ENCODE measurements around the gene HMCES. TPM values are rescaled to one million over a fixed set of nuclear protein-coding genes. Genes with fewer than 3 reads are reported as not detected.
A peak's percentile ranks its signal among the peaks of the same experiment; 100 is the strongest.

Gene HMCES, protein sequence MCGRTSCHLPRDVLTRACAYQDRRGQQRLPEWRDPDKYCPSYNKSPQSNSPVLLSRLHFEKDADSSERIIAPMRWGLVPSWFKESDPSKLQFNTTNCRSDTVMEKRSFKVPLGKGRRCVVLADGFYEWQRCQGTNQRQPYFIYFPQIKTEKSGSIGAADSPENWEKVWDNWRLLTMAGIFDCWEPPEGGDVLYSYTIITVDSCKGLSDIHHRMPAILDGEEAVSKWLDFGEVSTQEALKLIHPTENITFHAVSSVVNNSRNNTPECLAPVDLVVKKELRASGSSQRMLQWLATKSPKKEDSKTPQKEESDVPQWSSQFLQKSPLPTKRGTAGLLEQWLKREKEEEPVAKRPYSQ
- polyA plus RNA-seq (ENCODE audit: insufficient read length in 3 of 3): 10 to 100 TPM; 55.2 to 61.5 (median 56.9) TPM

- DNase-seq (ENCODE audit: low read depth in 3 of 3, low spot score in 2 of 3): peak; percentile 58 to 82 (median 80)
Observed at GRCh38 chr3:129278439-129278965, at the start of gene HMCES. Gene HMCES, plus strand, starts transcription at chr3:129278870. Its CDS starts 863 bp downstream, at chr3:129279733.

DNA sequence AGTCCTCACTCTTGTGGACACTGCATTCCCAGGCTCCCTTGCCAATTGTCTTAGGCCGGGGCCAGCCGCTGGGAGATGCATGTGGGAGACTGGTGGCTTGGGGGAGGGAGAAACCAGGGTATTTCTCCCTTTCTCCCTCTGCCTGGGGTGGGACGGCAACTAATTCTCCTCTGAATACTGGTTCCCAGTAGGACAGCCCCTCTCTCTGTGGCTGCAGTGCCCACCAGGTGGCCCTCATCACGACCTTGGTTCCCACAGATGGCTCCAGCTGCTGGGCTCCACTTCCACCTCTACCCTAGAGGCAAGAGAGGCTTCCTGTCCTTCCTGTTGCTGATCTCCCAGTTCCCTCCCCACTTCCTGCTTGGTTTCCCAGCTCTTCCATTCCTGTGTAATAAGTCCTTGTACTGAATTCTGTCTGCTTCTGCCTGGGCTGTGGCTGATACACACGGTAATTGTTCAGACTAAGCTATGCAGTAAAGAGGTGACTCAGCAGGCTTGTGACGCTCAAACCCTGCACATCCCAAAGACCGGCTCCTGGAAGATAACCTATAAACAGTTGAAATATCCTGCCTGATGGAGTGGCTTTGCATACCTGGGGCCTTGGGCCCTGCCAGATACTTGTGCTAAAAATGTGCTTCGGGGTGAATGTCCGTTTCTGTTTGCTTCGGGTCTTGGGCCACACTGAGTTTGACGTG, 49.6 kb upstream of the HMCES start:
- DNase-seq (ENCODE audit: low read depth in 3 of 3, low spot score in 2 of 3): no peak

DNA sequence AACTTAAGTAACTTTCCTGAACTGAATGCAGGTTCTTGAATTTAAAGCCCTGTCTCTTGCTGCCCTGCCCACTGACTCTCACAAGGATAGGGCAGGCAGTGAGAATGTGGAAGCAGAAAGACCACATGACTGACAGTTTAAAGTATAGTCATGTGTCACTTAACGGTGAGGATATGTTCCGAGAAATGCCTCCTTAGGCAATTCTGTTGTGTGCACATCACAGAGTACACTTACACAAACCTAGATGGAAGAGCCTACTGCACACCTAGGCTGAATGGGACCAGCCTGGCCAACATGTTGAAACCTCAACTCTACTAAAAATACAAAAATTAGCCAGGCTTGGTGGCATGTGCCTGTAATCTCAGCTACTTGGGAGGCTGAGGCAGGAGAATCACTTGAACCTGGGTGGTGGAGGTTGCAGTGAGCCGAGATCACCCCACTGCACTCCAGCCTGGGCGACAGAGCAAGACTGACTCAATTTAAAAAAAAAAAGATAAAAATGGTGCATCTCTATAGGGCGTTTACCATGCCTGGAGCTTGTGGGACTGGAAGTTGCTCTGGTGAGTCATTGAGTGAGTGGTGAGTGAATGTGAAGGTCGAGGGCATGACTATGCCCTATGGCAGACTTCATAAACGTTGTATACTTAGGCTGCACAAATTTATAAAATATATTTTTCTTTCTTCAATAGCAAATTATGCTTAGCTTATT, 48.2 kb upstream of the HMCES start:
- no peak for DNase-seq (ENCODE audit: low read depth in 3 of 3, low spot score in 2 of 3)

GRCh38 chr3:129231331-129232119, 47.1 kb upstream of the HMCES start:
- DNase-seq (ENCODE audit: low read depth in 3 of 3, low spot score in 2 of 3): no peak

DNA sequence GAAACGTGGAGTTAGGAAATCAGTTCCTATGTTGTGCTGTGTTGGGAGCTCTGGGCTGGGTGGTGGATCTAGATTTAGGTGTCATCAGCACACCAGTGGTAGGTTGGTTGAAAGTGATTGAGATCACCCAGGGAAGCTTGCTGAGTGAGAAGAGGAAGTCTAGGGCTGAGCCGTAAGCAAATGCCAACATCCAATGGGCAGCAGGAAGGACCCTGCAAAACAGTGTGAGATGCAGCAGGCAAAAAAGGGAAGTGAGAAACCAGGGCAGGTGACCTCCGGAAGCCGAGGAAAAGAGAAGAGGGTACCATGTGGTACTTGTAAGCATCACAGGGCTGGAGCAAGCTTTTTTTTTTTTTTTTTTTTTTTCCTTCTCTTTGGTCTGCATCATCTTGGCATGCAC, 45.1 kb upstream of the HMCES start:
- no peak for DNase-seq (ENCODE audit: low read depth in 3 of 3, low spot score in 2 of 3)

- DNase-seq (ENCODE audit: low read depth in 3 of 3, low spot score in 2 of 3): no peak
Observed at GRCh38 chr3:129234441-129234840, 44.2 kb upstream of the HMCES start.

DNA sequence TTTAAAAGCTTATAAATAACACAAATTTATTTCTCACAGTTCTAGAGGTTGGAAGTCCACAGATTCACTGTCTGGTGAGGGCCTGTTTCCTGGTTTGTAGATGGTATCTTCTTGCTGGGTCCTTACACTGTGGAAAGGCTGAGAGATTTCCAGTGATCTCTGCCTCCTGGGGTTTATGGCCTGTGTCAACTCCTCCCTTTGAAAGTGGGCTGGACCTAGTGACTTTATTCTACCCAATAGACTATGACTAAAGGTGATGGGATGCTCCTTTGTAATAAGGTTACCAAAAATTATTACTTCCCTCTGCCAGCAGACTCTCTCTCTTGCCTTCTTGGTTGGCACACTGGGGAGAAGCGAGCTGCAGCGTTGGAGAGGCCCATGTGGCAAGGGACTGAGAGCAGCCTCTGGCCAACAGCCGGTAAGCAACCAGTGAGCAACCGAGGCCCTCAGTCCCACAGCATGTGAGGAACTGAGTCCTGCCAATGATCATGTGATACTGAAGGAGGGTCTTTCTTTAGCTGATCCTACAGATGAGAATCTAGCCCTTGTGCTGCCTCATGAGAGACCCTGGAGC, 43.2 kb upstream of the HMCES start:
- DNase-seq (ENCODE audit: low read depth in 3 of 3, low spot score in 2 of 3): no peak

- DNase-seq (ENCODE audit: low read depth in 3 of 3, low spot score in 2 of 3): no peak
Observed at GRCh38 chr3:129238945-129239705, 39.5 kb upstream of the HMCES start.

DNA sequence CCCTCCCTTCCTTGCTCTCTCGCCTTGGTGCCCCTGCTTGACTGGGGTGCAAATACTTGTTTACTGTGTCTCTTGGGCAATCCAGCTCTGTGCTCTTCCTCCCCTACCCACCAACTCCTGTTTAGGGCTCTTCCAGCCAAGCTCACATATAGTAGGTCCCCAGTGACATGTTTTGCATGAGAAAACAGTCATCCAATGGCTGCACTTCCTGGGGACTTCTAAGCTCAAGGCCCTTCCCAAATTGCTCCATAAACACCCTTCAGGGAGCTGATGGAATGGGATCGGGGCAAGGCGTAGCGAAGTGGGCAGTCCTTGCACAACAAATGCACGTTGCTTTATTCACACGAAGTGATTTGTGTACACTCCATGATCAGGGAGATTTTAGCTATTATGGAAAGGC, 38.7 kb upstream of the HMCES start:
- DNase-seq (ENCODE audit: low read depth in 3 of 3, low spot score in 2 of 3): no peak

- no peak for DNase-seq (ENCODE audit: low read depth in 3 of 3, low spot score in 2 of 3)
Observed at GRCh38 chr3:129240436-129240835, 38.2 kb upstream of the HMCES start.

DNA sequence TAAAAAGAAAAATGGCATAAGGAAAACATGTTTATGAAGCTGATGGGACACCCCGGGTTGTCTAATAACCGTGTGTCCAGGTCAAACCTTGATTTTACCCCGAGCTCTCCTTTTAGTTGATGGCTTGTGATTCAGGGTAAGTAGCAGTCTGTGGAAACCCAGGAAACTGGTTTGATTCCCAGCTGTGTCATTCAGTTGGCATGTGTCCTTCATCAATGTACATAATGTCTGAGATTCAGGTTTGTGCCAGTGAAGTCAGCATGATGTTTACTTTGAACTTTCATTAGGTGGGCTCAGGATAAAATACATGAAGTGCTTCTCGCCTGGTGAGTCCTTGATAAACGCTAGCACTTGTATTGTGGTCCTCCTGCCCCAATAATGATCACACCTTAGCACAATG, 33.5 kb upstream of the HMCES start:
- DNase-seq (ENCODE audit: low read depth in 3 of 3, low spot score in 2 of 3): no peak

- peak; percentile 66 to 73 (median 69) for DNase-seq (ENCODE audit: low read depth in 3 of 3, low spot score in 2 of 3)
Observed at GRCh38 chr3:129245641-129246306, 32.9 kb upstream of the HMCES start.

DNA sequence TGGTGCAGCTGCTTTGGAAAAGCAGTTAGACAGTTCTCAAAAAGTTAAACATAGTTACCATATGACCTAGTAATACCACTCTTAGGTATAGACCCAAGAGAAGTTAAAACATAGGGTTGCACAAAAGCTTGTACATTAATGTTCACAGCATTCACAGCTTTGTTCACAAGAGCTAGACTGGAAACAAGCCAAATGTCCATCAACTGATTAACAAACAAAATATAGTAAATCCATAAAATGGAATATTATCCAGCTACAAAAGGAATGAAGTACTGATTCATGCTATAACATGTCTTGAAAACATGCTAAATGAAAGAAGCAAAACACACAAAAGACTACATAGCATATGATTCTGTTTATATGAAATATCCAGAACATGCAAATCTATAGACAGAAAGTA, 32.0 kb upstream of the HMCES start:
- no peak for DNase-seq (ENCODE audit: low read depth in 3 of 3, low spot score in 2 of 3)

DNA sequence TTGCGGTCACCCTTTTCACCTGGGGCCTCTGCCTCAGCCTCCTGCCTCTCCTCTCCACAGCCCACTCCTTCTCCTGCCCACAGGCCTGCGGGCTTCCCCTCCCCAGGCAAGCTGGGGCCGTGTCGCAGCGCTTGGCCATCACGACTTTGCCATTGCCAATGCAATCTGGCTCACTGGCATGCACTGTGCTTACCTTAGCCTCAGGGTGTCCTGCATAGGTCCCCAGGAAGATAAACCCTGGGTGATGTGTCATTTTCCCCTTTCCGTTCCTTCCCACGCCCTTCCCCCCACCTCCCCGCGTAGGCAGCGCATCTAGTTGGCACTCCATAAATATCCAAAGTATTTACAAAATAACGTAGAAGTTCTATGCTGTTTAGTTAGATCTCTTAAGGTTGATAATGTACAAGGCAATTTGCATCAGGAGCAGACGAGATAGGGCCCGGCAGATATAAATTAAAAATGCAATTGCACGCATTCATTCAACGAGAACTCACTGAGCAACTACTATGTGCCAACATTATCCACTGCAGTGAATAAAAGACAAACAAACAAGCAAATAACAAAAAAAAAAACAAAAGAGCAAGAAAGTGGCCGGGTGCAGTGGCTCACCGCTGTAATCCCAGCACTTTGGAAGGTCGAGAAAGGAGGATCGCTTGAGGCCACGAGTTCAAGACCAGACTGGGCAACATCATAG, 30.2 kb upstream of the HMCES start:
- no peak for DNase-seq (ENCODE audit: low read depth in 3 of 3, low spot score in 2 of 3)

GRCh38 chr3:129249284-129250065, 29.2 kb upstream of the HMCES start, which contains the start of gene COPG1:
Gene COPG1, plus strand, starts transcription at chr3:129249606. Its CDS starts 104 bp downstream, at chr3:129249710.
- DNase-seq (ENCODE audit: low read depth in 3 of 3, low spot score in 2 of 3): peak; percentile 78 to 90 (median 85)

GRCh38 chr3:129252748-129253147, 25.9 kb upstream of the HMCES start:
- no peak for DNase-seq (ENCODE audit: low read depth in 3 of 3, low spot score in 2 of 3)

- DNase-seq (ENCODE audit: low read depth in 3 of 3, low spot score in 2 of 3): no peak
Observed at GRCh38 chr3:129254536-129255230, 24.0 kb upstream of the HMCES start.
